Stimulated activated CD4-positive, alpha-beta T cell treated with anti-CD3 and anti-CD28 coated beads, Interleukin-4, amount 100 ng/mL, for 24 hours (primary cell): ENCODE data around the gene ITPR1.

Experiments
- DNase-seq: peaks from one replicate; pipeline ENCODE4 v3.0.0-alpha.2; 2020

The ITPR1 gene

GRCh38 chr3:4534906-4535305 is 41.8 kb downstream of the ITPR1 start:
- DNase-seq = no peak

- DNase-seq = no peak
These were observed 43.1 kb downstream of the ITPR1 start for GRCh38 chr3:4536260-4536659.

- no peak for DNase-seq
These were observed 47.1 kb downstream of the ITPR1 start for GRCh38 chr3:4540267-4540666.

- no peak for DNase-seq
These were observed 50.0 kb downstream of the ITPR1 start for GRCh38 chr3:4543110-4543509.

- no peak for DNase-seq
These were observed 53.4 kb downstream of the ITPR1 start for GRCh38 chr3:4546346-4547178.

GRCh38 chr3:4547799-4548198 is 54.7 kb downstream of the ITPR1 start:
- DNase-seq = no peak

- DNase-seq = no peak
These were observed 55.2 kb downstream of the ITPR1 start for GRCh38 chr3:4548356-4548755.

- DNase-seq = no peak
These were observed 55.6 kb downstream of the ITPR1 start for GRCh38 chr3:4548780-4549179.

- DNase-seq = no peak
These were observed 56.7 kb downstream of the ITPR1 start for GRCh38 chr3:4549896-4550295.

GRCh38 chr3:4551051-4551711 is 58.0 kb downstream of the ITPR1 start:
- DNase-seq = no peak

- no peak for DNase-seq
These were observed 58.8 kb downstream of the ITPR1 start for GRCh38 chr3:4551794-4552442.

- no peak for DNase-seq
These were observed 59.7 kb downstream of the ITPR1 start for GRCh38 chr3:4552811-4553210.

- no peak for DNase-seq
These were observed 68.5 kb downstream of the ITPR1 start for GRCh38 chr3:4561661-4562060.

- no peak for DNase-seq
These were observed 69.4 kb downstream of the ITPR1 start for GRCh38 chr3:4562595-4562994.

- no peak for DNase-seq
These were observed 71.1 kb downstream of the ITPR1 start for GRCh38 chr3:4564270-4564669.

GRCh38 chr3:4564928-4565586 is 71.9 kb downstream of the ITPR1 start:
- DNase-seq = no peak

- DNase-seq = no peak
These were observed 72.8 kb downstream of the ITPR1 start for GRCh38 chr3:4565809-4566501.

GRCh38 chr3:4568841-4569240 is 75.7 kb downstream of the ITPR1 start:
- no peak for DNase-seq

GRCh38 chr3:4570840-4571621 is 77.9 kb downstream of the ITPR1 start:
- DNase-seq = no peak

GRCh38 chr3:4571690-4572334 is 78.7 kb downstream of the ITPR1 start:
- DNase-seq = no peak

GRCh38 chr3:4573153-4573552 is 80.0 kb downstream of the ITPR1 start:
- DNase-seq = no peak
